Parathyroid adenoma (tissue), 2 donors: ENCODE data around the gene IL17REL.

Experiments used
- H2AFZ ChIP-seq: fragments of 300-600 bp; sonication (generic); one replicate; pipeline ENCODE4 v1.7.0; 2017; ENCODE audit warnings: antibody characterized with exemption, mild to moderate bottlenecking
- H3K27ac ChIP-seq: fragments of 300-600 bp; sonication (generic); one replicate; pipeline ENCODE4 v1.7.0; 2017
- H3K27me3 ChIP-seq: fragments of 300-600 bp; sonication (generic); one replicate; pipeline ENCODE4 v1.7.0; 2017; ENCODE audit warnings: low read length; ENCODE audit not compliant: control insufficient read depth, insufficient read depth
- H3K36me3 ChIP-seq: fragments of 300-600 bp; sonication (generic); one replicate; pipeline ENCODE4 v1.7.0; 2017; ENCODE audit warnings: low read length; ENCODE audit not compliant: control insufficient read depth, insufficient read depth
- H3K4me1 ChIP-seq: fragments of 300-600 bp; sonication (generic); one replicate; pipeline ENCODE4 v1.7.0; 2017; ENCODE audit warnings: control low read depth
- H3K4me2 ChIP-seq: fragments of 300-600 bp; sonication (generic); one replicate; pipeline ENCODE4 v1.7.0; 2017; ENCODE audit warnings: low read length
- H3K4me3 ChIP-seq: fragments of 300-600 bp; sonication (generic); one replicate; pipeline ENCODE4 v1.7.0; 2017; ENCODE audit warnings: low read depth, low read length
- H3K79me2 ChIP-seq: fragments of 300-600 bp; sonication (generic); one replicate; pipeline ENCODE4 v1.7.0; 2017; ENCODE audit warnings: control low read depth
- H3K9ac ChIP-seq: fragments of 300-600 bp; sonication (generic); one replicate; pipeline ENCODE4 v1.7.0; 2017; ENCODE audit warnings: mild to moderate bottlenecking
- H3K9me3 ChIP-seq: fragments of 300-600 bp; sonication (generic); one replicate; pipeline ENCODE4 v1.7.0; 2017; ENCODE audit warnings: low read length; ENCODE audit not compliant: control insufficient read depth
- CTCF ChIP-seq: fragments of 300-600 bp; sonication (generic); IDR thresholded peaks from one replicate; pipeline ENCODE4 v1.7.0; 2017; ENCODE audit warnings: antibody characterized with exemption, mild to moderate bottlenecking
- donor health status: primary hyperparathyroidism.

The IL17REL gene

DNA sequence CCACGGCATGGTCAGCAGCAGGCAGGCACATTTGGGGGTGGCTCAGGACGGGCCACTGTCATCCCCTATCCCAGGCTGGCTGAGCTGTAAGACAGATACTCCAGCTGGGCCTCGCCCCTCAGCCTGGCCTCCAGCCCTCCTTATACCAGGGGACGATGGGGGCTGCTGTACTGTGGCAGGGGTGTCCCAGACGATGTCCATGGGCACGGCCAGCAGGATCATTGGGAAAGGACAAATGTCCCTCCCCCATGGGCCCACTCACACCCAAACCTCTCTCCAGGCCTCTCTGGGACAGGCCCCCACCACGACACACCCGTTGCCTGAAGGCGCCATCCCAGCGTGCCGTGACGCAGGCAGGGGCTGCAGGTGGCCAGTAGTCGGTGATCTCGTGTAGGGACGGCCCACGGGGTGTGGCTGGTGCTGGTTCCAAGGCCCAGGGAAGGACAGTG, 1.5 kb upstream of the IL17REL start:
- Histone ChIP-seq H3K36me3 (no peaks in the 10 kb centered on the region), H3K27me3 (peaks cover 10% of the 10 kb centered on the region), H2AFZ (no peak overlapping the region), H3K4me3 (no peak overlapping the region), H3K79me2 (no peaks in the 10 kb centered on the region), H3K9me3 (no peaks in the 10 kb centered on the region), H3K27ac (no peak overlapping the region), H3K9ac (no peak overlapping the region), H3K4me1 (no peaks in the 10 kb centered on the region), H3K4me2 (no peak overlapping the region)
- TF ChIP-seq CTCF = no peak

DNA sequence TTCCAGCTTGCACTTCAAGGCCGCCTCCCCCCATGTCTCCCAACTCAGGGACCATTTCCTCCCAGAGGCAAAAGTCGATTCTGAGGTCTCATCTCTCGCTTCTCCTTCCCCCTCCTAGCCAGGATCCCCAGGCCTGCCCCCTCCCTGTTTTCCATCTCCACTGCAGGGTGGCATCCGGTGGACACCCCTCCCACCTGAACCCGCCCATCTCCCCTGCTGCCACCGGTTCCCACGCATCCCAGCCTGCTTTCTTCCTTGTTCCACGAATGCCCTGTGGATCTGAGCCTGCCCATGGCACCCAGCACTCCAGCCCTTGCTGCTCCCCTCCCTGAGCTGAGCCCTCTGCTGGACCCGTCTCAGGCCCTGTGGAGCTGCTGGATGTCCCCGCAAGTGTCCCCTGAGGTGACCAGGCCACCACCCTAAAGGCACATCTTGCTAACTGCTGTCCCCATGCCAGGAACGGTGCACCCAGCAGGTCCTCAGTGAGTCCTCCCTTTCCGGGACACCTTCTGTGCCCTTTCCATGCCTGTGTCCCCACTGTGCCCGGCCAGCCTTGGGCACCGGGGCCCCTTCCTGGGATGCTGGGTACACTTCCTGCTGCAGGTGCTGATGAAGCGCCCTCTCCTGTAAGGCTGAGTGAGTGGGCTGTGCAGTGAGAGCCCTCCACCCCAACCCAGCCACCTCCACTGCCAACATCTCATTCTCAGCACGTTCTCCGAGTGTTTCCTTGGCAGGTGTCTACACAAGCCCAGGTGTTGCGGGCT, 936 bp downstream of the IL17REL start:
- Histone ChIP-seq H3K9me3 (no peaks in the 10 kb centered on the region), H3K79me2 (no peaks in the 10 kb centered on the region), H3K27me3 (peaks cover 10% of the 10 kb centered on the region), H3K4me3 (no peak overlapping the region), H3K4me2 (no peak overlapping the region), H3K27ac (no peak overlapping the region), H3K9ac (no peak overlapping the region), H2AFZ (no peak overlapping the region), H3K4me1 (no peaks in the 10 kb centered on the region), H3K36me3 (no peaks in the 10 kb centered on the region)
- TF ChIP-seq CTCF = no peak

DNA sequence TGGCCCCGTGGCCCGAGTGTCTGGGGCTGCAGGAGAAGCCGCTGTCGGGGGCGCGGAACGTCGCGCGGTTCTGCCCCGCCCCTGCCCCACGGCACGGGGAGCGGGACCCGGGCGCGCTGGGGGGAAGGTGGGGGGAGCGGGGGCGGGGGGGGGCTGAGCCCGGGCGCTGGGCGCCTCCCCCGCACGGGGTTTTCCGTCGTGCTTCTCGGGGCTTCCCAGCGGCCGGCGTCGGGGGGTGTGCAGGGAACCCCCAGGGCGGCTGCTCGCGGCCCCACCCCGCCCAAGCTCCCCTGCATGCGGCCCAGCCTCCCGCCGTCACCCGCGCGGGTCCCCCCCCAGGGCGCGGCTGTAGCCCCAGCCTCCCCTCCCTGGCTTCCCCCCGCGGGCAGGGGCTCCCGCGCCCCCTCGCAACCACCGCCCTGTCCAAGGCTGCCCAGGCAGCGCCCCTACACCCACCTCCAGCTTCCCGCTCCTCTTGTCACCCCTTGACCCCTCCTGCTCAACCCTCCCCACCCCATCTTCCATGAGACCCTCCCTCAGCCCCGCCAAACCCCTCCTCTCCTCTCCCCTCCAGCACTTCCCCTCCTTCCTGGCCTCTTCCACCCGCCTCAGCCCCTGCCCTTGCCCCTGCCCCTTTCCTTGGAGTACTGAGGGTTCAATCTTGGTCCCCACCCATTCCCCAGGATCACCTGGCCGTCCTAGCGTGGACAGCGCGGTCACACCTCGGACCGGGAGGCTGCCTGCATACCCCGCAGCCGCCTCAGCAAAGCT, 1.7 kb downstream of the IL17REL start:
- H3K4me3 ChIP-seq = no peak overlapping the region
- H3K79me2 ChIP-seq = no peaks in the 10 kb centered on the region
- no peak overlapping the region for H3K27ac ChIP-seq
- H3K9ac ChIP-seq = no peak overlapping the region
- no peaks in the 10 kb centered on the region for H3K36me3 ChIP-seq
- H3K27me3 ChIP-seq = peaks cover 10% of the 10 kb centered on the region
- no peak for TF ChIP-seq CTCF
- no peak overlapping the region for H3K4me2 ChIP-seq
- H3K4me1 ChIP-seq = no peaks in the 10 kb centered on the region
- H2AFZ ChIP-seq = no peak overlapping the region
- no peaks in the 10 kb centered on the region for H3K9me3 ChIP-seq

- no peaks in the 10 kb centered on the region for H3K36me3 ChIP-seq
- H3K4me3 ChIP-seq = no peak overlapping the region
- H3K27ac ChIP-seq = no peak overlapping the region
- H3K79me2 ChIP-seq = no peaks in the 10 kb centered on the region
- H3K9ac ChIP-seq = no peak overlapping the region
- H3K4me2 ChIP-seq = no peak overlapping the region
- H3K4me1 ChIP-seq = no peaks in the 10 kb centered on the region
- H3K27me3 ChIP-seq = peaks cover 10% of the 10 kb centered on the region
- no peak overlapping the region for H2AFZ ChIP-seq
- H3K9me3 ChIP-seq = no peaks in the 10 kb centered on the region
- no peak for TF ChIP-seq CTCF
Observed at GRCh38 chr22:50009765-50010675, 2.5 kb downstream of the IL17REL start.
